ENCODE measurements around the gene NXF3.
"Not testable (repeated sequence)": the region's sequence is repeated elsewhere in the genome, so short reads cannot be mapped to it uniquely, and the experiment has no call there.

The NXF3 gene

GRCh38 chrX:103092942-103093341 is at the start of gene NXF3:
NXF3 (minus strand) TSS chrX:103093143; CDS start chrX:103093023, 120 bp downstream.
- no peak for ATAC-seq
- no peak for TF ChIP-seq TSHZ2 (CRISPR knock-in tag; IDR thresholded peaks at IDR 0.05)
- TF ChIP-seq ARNTL (CRISPR knock-in tag; IDR thresholded peaks at IDR 0.05; ENCODE audit: borderline replicate concordance, low read depth), result no peak
- no peak for TF ChIP-seq ZFP3 (CRISPR knock-in tag; IDR thresholded peaks at IDR 0.05)
- TF ChIP-seq ZFP30 (CRISPR knock-in tag; IDR thresholded peaks at IDR 0.05), result no peak
- TF ChIP-seq GLIS3 (CRISPR knock-in tag; IDR thresholded peaks at IDR 0.05), result no peak
- no peak for TF ChIP-seq POU6F1 (CRISPR knock-in tag; IDR thresholded peaks at IDR 0.05; ENCODE audit: borderline replicate concordance, low read depth)
- TF ChIP-seq PPARA (CRISPR knock-in tag; IDR thresholded peaks at IDR 0.05; ENCODE audit: borderline replicate concordance), result no peak
- no peak for TF ChIP-seq CSRNP3 (CRISPR knock-in tag; IDR thresholded peaks at IDR 0.05)
- no peak for TF ChIP-seq PATZ1 (CRISPR knock-in tag; IDR thresholded peaks at IDR 0.05; ENCODE audit: borderline replicate concordance)
- no peak for TF ChIP-seq ISL1 (CRISPR knock-in tag; IDR thresholded peaks at IDR 0.05)
- TF ChIP-seq ZNF565 (CRISPR knock-in tag; conservative IDR thresholded peaks at IDR 0.05; ENCODE audit: low read depth), result no peak

- not testable (repeated sequence) for ATAC-seq
Observed at GRCh38 chrX:103136528-103136927, 43.6 kb upstream of the NXF3 start.

GRCh38 chrX:103124284-103124683 is 31.3 kb upstream of the NXF3 start:
- ATAC-seq, result no peak
- TF ChIP-seq ZNF565 (CRISPR knock-in tag; conservative IDR thresholded peaks at IDR 0.05; ENCODE audit: low read depth) (no peak), CREB5 (CRISPR knock-in tag; IDR thresholded peaks at IDR 0.05; ENCODE audit: low read depth) (no peak), GLIS3 (CRISPR knock-in tag; IDR thresholded peaks at IDR 0.05) (no peak), BACH2 (CRISPR knock-in tag; IDR thresholded peaks at IDR 0.05; ENCODE audit: borderline replicate concordance) (no peak), TCF4 (CRISPR knock-in tag; IDR thresholded peaks at IDR 0.05; ENCODE audit: borderline replicate concordance) (no peak)

GRCh38 chrX:103120748-103121147 is 27.8 kb upstream of the NXF3 start:
- TF ChIP-seq RARB (CRISPR knock-in tag; IDR thresholded peaks at IDR 0.05) (no peak), ISL1 (CRISPR knock-in tag; IDR thresholded peaks at IDR 0.05) (no peak), ZFP30 (CRISPR knock-in tag; IDR thresholded peaks at IDR 0.05) (no peak), ARNTL (CRISPR knock-in tag; IDR thresholded peaks at IDR 0.05; ENCODE audit: borderline replicate concordance, low read depth) (no peak), PPARA (CRISPR knock-in tag; IDR thresholded peaks at IDR 0.05; ENCODE audit: borderline replicate concordance) (no peak), OSR1 (CRISPR knock-in tag; IDR thresholded peaks at IDR 0.05) (no peak), ZNF8 (CRISPR knock-in tag; IDR thresholded peaks at IDR 0.05) (no peak), BACH2 (CRISPR knock-in tag; IDR thresholded peaks at IDR 0.05; ENCODE audit: borderline replicate concordance) (no peak), PATZ1 (CRISPR knock-in tag; IDR thresholded peaks at IDR 0.05; ENCODE audit: borderline replicate concordance) (no peak), TCF4 (CRISPR knock-in tag; IDR thresholded peaks at IDR 0.05; ENCODE audit: borderline replicate concordance) (no peak), ZNF70 (CRISPR knock-in tag; IDR thresholded peaks at IDR 0.05) (no peak), CREB5 (CRISPR knock-in tag; IDR thresholded peaks at IDR 0.05; ENCODE audit: low read depth) (no peak), SNAI2 (CRISPR knock-in tag; IDR thresholded peaks at IDR 0.05) (no peak), CSRNP3 (CRISPR knock-in tag; IDR thresholded peaks at IDR 0.05) (no peak), ZNF565 (CRISPR knock-in tag; conservative IDR thresholded peaks at IDR 0.05; ENCODE audit: low read depth) (no peak), GLIS3 (CRISPR knock-in tag; IDR thresholded peaks at IDR 0.05) (no peak)
- ATAC-seq, result no peak

- not testable (repeated sequence) for ATAC-seq
Observed at GRCh38 chrX:103116970-103117369, 24.0 kb upstream of the NXF3 start.
